Right forelimb (tissue), 1 donor: ENCODE results near the gene MVB12A.
A peak's percentile ranks its signal among the peaks of the same experiment; 100 is the strongest.

Experiments
- DNase-seq: peaks from one replicate; pipeline ENCODE4 v3.0.0-alpha.2; 2018

Gene MVB12A

GRCh38 chr19:17405250-17406045 lies 14.4 kb upstream of the MVB12A start, which contains the start of gene BST2:
Gene BST2, minus strand, starts transcription at chr19:17405630. Its CDS starts 55 bp downstream, at chr19:17405575.
- DNase-seq, result no peak

- no peak for DNase-seq
Measured at GRCh38 chr19:17406046-17406886, 13.6 kb upstream of the MVB12A start.

GRCh38 chr19:17406887-17407196 lies 13.0 kb upstream of the MVB12A start:
- no peak for DNase-seq

- DNase-seq, result no peak
Measured at GRCh38 chr19:17409990-17410389, 9.9 kb upstream of the MVB12A start.

GRCh38 chr19:17411801-17412200 lies 8.0 kb upstream of the MVB12A start:
- no peak for DNase-seq

- no peak for DNase-seq
Measured at GRCh38 chr19:17414097-17414496, 5.8 kb upstream of the MVB12A start.

GRCh38 chr19:17415121-17415520 lies 4.7 kb upstream of the MVB12A start:
- no peak for DNase-seq

GRCh38 chr19:17418710-17419109 lies 1.1 kb upstream of the MVB12A start:
- DNase-seq, result no peak

- no peak for DNase-seq
Measured at GRCh38 chr19:17419154-17419620, 660 bp upstream of the MVB12A start.

- DNase-seq, result peak; percentile 64
Measured at GRCh38 chr19:17420475-17420924, 653 bp downstream of the MVB12A start.

- DNase-seq, result no peak
Measured at GRCh38 chr19:17421942-17422341, 2.1 kb downstream of the MVB12A start.

- DNase-seq, result no peak
Measured at GRCh38 chr19:17423429-17424208, 3.8 kb downstream of the MVB12A start.

GRCh38 chr19:17424743-17425365 lies 5.0 kb downstream of the MVB12A start:
- DNase-seq, result no peak

GRCh38 chr19:17429641-17430113 lies 9.8 kb downstream of the MVB12A start:
- no peak for DNase-seq

- DNase-seq, result no peak
Measured at GRCh38 chr19:17431417-17431816, 11.6 kb downstream of the MVB12A start.

- no peak for DNase-seq
Measured at GRCh38 chr19:17435218-17435617, 15.4 kb downstream of the MVB12A start.

- DNase-seq, result no peak
Measured at GRCh38 chr19:17436094-17436873, 16.4 kb downstream of the MVB12A start.

- no peak for DNase-seq
Measured at GRCh38 chr19:17436874-17437267, 17.0 kb downstream of the MVB12A start.

GRCh38 chr19:17441241-17442021 lies 21.6 kb downstream of the MVB12A start:
- DNase-seq, result no peak

- DNase-seq, result no peak
Measured at GRCh38 chr19:17445526-17446165, 25.8 kb downstream of the MVB12A start.
